GM12801 (cell line): ENCODE results near the gene EDIL3.

Experiments
- CTCF ChIP-seq: IDR thresholded peaks from one replicate; pipeline ENCODE4 v1.5.1; 2011; ENCODE audit warnings: control low read depth; ENCODE audit not compliant: insufficient read length; ENCODE audit errors: extremely low read depth

EDIL3 gene

GRCh38 chr5:84148651-84149050, 236.0 kb downstream of the EDIL3 start:
- TF ChIP-seq CTCF: no peak

- TF ChIP-seq CTCF: no peak
Observed at GRCh38 chr5:84137541-84137940, 247.1 kb downstream of the EDIL3 start.

GRCh38 chr5:84131372-84131771, 253.3 kb downstream of the EDIL3 start:
- TF ChIP-seq CTCF: no peak

- no peak for TF ChIP-seq CTCF
Observed at GRCh38 chr5:84130006-84130580, 254.6 kb downstream of the EDIL3 start.

- no peak for TF ChIP-seq CTCF
Observed at GRCh38 chr5:84125216-84125615, 259.5 kb downstream of the EDIL3 start.

- no peak for TF ChIP-seq CTCF
Observed at GRCh38 chr5:84119252-84119651, 265.4 kb downstream of the EDIL3 start.

GRCh38 chr5:84118551-84118950, 266.1 kb downstream of the EDIL3 start:
- TF ChIP-seq CTCF: no peak
